Activated naive CD4-positive, alpha-beta T cell treated with anti-CD3 and anti-CD28 coated beads for 36 hours (primary cell): ENCODE results near the gene DNAH8. TPM values are rescaled to one million over a fixed set of nuclear protein-coding genes. Genes with fewer than 3 reads are reported as not detected.

ENCODE experiments used
- CTCF ChIA-PET: fragments of 350-600 bp; sonication (Branson Sonifier 250); formaldehyde crosslinking; loops from one replicate; lab custom pipeline; 2021; ENCODE audit warnings: antibody characterized with exemption; lab: Charles Lee
- DNase-seq: peaks from one replicate; pipeline ENCODE4 v3.0.0-alpha.2; 2020
- H3K27ac Mint-ChIP-seq: one replicate; pipeline ENCODE4 v1.8.0; 2021; ENCODE audit warnings: mild to moderate bottlenecking, mixed read lengths
- H3K27me3 Mint-ChIP-seq: one replicate; pipeline ENCODE4 v1.8.0; 2021; ENCODE audit warnings: low read depth, mixed read lengths
- H3K36me3 Mint-ChIP-seq: one replicate; pipeline ENCODE4 v1.8.0; 2021; ENCODE audit warnings: low read depth, mixed read lengths
- H3K4me1 Mint-ChIP-seq: one replicate; pipeline ENCODE4 v1.8.0; 2021; ENCODE audit warnings: low read depth, mixed read lengths
- H3K4me3 Mint-ChIP-seq: one replicate; pipeline ENCODE4 v1.8.0; 2021; ENCODE audit warnings: mild to moderate bottlenecking, moderate library complexity, mixed read lengths
- H3K9me3 Mint-ChIP-seq: one replicate; pipeline ENCODE4 v1.8.0; 2021; ENCODE audit warnings: mixed read lengths
- intact Hi-C: fragments of 100-400 bp; cut with micrococcal nuclease; formaldehyde crosslinking; loops from one replicate; pipeline ENCODE4 v1.15.1; 2023
- total RNA-seq, 2 experiments: library from RNA; stranded (reverse); gene quantifications; one replicate each; pipeline ENCODE4 v1.2.3, GENCODE V29; 2021

DNAH8 gene
- total RNA-seq, 2 experiments from 2014 or later, result 0.07 to 0.15 TPM

GRCh38 chr6:39072830-39073229, 357.7 kb downstream of the DNAH8 start:
- H3K9me3 Mint-ChIP-seq, result no peaks in the 10 kb centered on the region
- intact Hi-C loops, result no loop called here
- no peak for DNase-seq
- CTCF ChIA-PET, result interaction anchor here (1.2 kb wide), 1 partner anchor 43 kb away, joined by 4 read pairs; no protein-coding TSS in a partner anchor
- no peak overlapping the region for H3K4me3 Mint-ChIP-seq
- H3K4me1 Mint-ChIP-seq, result no peaks in the 10 kb centered on the region
- H3K27ac Mint-ChIP-seq, result no peak overlapping the region
- H3K27me3 Mint-ChIP-seq, result no peaks in the 10 kb centered on the region
- H3K36me3 Mint-ChIP-seq, result no peaks in the 10 kb centered on the region

- H3K9me3 Mint-ChIP-seq, result no peaks in the 10 kb centered on the region
- no peak overlapping the region for H3K27ac Mint-ChIP-seq
- H3K36me3 Mint-ChIP-seq, result no peaks in the 10 kb centered on the region
- DNase-seq, result no peak
- no peak overlapping the region for H3K4me3 Mint-ChIP-seq
- no peaks in the 10 kb centered on the region for H3K27me3 Mint-ChIP-seq
- CTCF ChIA-PET, result interaction anchor here (1.2 kb wide), 1 partner anchor 43 kb away, joined by 4 read pairs; no protein-coding TSS in a partner anchor
- H3K4me1 Mint-ChIP-seq, result no peaks in the 10 kb centered on the region
- intact Hi-C loops, result no loop called here
Measured at GRCh38 chr6:39073471-39074355, 358.6 kb downstream of the DNAH8 start.

GRCh38 chr6:39074486-39074885, 359.4 kb downstream of the DNAH8 start:
- CTCF ChIA-PET, result no interaction called here
- intact Hi-C loops, result no loop called here
- Mint-ChIP-seq H3K9me3 (no peaks in the 10 kb centered on the region), H3K4me3 (no peak overlapping the region), H3K27ac (no peak overlapping the region), H3K4me1 (no peaks in the 10 kb centered on the region), H3K36me3 (no peaks in the 10 kb centered on the region), H3K27me3 (no peaks in the 10 kb centered on the region)
- no peak for DNase-seq

DNA sequence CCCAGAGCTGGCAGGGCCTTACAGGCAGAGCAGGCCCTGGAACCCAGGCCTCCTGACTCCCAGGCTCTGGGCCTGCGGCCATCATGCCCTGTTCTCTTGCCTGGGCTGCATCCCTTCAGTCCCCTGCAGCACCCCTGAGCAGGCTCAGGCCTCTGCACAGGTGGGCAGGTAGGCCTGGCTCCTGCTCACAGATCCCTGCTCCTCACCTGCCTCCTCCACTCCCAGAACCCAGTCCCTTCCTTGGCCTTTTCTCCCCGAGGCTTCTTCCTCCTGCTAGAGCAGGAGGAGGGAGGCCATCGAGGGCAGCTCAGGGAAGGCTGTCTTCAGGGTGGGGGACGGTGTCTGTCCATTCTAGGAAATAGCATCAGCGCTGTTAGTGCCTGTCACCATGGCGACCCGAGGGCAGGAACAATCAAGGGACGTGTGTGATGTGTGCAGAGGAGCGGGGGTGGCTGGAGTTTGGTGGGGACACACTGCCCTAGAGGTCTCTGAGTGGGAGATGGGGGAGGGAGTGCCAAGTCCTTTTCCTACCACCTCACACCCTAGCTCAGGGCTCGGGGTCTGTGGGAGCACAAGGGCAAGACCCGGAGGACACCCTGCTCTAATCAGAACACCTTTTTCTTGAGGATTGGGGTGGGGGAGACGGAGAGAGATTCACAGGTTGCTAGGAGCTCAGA, 360.0 kb downstream of the DNAH8 start:
- no peak overlapping the region for H3K27ac Mint-ChIP-seq
- CTCF ChIA-PET, result interaction anchor here (1.1 to 1.2 kb wide), 2 partner anchors 34 to 228 kb away, joined by 3 read pairs; no protein-coding TSS in a partner anchor
- H3K4me1 Mint-ChIP-seq, result no peaks in the 10 kb centered on the region
- intact Hi-C loops, result no loop called here
- H3K27me3 Mint-ChIP-seq, result no peaks in the 10 kb centered on the region
- H3K9me3 Mint-ChIP-seq, result no peaks in the 10 kb centered on the region
- H3K4me3 Mint-ChIP-seq, result no peak overlapping the region
- H3K36me3 Mint-ChIP-seq, result no peaks in the 10 kb centered on the region
- DNase-seq, result no peak

DNA sequence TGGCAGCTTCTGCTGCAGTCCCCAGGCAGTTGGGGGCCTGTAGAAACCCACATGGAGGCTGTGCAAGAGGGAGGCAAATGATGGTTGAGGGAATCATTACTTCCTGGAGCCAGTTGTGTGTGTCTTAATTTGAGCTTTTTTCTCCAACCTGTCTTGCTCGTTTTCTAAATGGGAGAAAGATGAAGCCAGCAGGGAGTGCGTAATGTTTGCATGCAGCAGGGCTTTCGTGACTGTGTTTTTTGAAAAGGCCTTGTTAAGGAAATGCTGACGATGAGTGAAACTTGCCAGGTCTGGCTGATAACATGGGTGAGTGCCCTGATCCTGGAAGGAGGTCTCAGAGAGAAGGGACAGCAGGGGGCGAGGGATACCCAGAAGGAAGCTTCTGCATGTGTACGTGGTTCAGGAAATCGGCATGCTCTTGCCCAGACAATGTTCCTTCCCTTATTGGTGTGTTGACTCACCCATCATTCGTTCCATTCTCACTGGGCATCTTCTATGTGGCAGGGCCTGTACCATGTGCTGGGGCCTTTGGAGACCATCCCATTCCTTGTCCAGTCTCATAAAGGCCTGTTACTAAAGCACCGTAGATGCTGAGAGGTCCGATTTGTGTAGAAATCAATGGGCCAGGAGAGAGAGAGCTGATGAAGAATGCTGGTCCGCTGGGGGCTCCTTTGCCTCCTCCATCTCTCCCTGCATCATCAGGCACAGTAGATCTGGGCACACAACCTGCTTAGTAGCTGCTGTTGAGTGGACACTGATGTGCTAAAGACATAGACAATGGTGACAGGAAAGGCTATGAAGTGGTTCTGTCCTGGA, 360.9 kb downstream of the DNAH8 start:
- no peak overlapping the region for H3K27ac Mint-ChIP-seq
- H3K4me1 Mint-ChIP-seq, result no peaks in the 10 kb centered on the region
- CTCF ChIA-PET, result interaction anchor here (1.1 to 1.2 kb wide), 2 partner anchors 33 to 227 kb away, joined by 3 read pairs; no protein-coding TSS in a partner anchor
- intact Hi-C loops, result no loop called here
- no peaks in the 10 kb centered on the region for H3K36me3 Mint-ChIP-seq
- H3K27me3 Mint-ChIP-seq, result no peaks in the 10 kb centered on the region
- no peaks in the 10 kb centered on the region for H3K9me3 Mint-ChIP-seq
- DNase-seq, result no peak
- H3K4me3 Mint-ChIP-seq, result no peak overlapping the region

- no peak overlapping the region for H3K4me3 Mint-ChIP-seq
- no peak for DNase-seq
- CTCF ChIA-PET, result no interaction called here
- intact Hi-C loops, result no loop called here
- no peaks in the 10 kb centered on the region for H3K36me3 Mint-ChIP-seq
- no peaks in the 10 kb centered on the region for H3K9me3 Mint-ChIP-seq
- H3K4me1 Mint-ChIP-seq, result no peaks in the 10 kb centered on the region
- H3K27me3 Mint-ChIP-seq, result no peaks in the 10 kb centered on the region
- H3K27ac Mint-ChIP-seq, result no peak overlapping the region
Measured at GRCh38 chr6:39076623-39077535, 361.8 kb downstream of the DNAH8 start.

DNA sequence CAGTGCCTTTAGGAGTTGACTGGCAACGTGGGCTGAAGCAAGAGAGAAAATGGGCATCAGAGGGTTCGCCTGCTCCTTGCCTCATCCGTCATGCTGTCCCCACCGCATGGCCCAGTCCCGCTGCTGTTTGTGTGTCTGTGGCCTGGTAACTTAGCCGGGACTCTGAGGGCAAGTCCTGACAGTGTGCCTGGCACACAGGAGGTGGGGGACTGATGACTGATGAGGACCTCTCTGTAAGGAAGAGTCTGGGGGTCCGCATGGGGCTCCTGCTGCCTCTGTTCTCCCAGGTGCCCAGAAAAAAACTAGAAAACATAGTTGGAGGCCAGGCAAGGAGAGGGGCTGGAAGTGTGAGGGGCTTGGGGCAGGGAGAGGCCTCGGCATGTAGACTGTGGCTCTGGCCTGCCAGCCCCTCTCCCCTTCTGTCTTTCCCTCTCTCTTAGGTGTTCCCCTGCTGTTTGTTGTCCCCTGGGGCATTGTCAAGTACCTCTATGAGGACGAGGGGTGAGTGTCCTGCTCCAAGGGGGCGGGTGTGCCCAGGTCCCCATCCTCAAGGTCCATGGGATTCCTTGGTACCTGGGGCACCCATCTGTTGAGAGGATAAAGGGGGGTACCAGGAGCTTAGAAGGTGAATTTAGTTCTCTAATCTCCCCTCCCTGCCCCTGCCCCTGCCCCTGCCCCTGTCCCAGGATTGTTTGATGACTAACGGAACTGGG, 362.9 kb downstream of the DNAH8 start:
- Mint-ChIP-seq H3K4me3 (no peak overlapping the region), H3K36me3 (no peaks in the 10 kb centered on the region), H3K27me3 (no peaks in the 10 kb centered on the region), H3K27ac (no peak overlapping the region), H3K9me3 (no peaks in the 10 kb centered on the region), H3K4me1 (no peaks in the 10 kb centered on the region)
- intact Hi-C loops, result no loop called here
- no peak for DNase-seq
- CTCF ChIA-PET, result no interaction called here

DNA sequence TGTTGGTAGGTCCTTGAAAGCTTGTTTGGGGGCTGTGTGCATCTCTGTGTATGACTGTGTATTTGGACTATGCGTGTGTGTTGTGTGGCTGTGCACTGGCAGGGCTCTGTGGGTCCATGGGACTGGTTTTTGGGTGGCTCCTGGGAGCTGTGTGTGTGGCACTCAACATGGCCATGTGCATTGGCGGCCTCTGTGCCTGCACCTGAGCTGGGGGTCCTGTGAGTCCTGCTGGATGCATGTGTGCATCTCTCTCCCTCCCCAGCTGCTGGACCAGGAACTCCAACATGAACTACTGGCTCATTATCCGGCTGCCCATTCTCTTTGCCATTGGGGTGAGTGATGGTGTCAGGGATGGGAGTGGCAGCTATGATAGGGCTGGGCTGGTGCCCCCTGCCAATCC, 363.6 kb downstream of the DNAH8 start:
- CTCF ChIA-PET, result no interaction called here
- DNase-seq, result no peak
- no peaks in the 10 kb centered on the region for H3K4me1 Mint-ChIP-seq
- H3K9me3 Mint-ChIP-seq, result no peaks in the 10 kb centered on the region
- H3K27me3 Mint-ChIP-seq, result no peaks in the 10 kb centered on the region
- no peak overlapping the region for H3K27ac Mint-ChIP-seq
- intact Hi-C loops, result no loop called here
- H3K4me3 Mint-ChIP-seq, result no peak overlapping the region
- no peaks in the 10 kb centered on the region for H3K36me3 Mint-ChIP-seq

DNA sequence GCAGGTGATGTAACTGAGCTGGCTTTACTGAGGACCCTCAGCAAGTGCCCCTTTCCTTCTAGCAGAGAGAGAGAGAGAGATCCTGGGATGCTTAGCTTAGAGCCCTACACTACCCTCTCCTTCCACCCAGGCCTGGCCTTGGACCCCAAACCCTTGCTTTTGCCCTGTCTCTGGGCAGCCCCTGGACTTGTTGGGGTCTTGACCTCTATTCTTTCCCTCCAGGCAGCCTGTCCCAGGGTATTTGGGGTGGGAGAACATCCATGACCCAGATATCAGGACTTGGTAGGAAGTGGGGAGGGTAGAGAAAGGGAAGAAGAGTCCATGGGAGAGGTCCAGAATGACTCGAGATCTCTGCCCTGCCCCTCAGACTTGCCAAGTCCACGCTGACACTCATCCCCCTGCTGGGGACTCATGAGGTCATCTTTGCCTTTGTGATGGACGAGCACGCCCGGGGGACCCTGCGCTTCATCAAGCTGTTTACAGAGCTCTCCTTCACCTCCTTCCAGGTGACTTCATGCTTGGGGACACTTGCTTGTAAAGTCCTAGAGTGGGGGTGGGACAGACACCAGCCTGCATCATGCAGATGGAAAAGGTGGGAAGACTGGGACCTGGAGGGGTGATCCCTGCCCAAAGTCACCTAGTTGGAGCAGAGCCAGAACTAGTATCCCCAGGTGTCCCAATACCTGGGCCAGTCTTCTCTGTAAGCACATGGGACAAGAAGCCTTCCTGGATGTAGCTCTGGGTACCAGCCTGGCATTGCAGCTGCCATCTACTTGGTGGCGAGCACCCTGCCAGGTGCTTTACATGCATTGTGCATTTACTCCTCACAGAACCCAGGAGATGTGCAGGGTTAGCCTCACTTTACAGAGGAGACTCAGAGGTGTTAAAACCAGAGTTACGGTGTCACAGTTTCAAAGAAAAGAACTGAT, 364.4 kb downstream of the DNAH8 start:
- CTCF ChIA-PET, result interaction anchor here (0.5 kb wide), 1 partner anchor 76 kb away, joined by 3 read pairs; no protein-coding TSS in a partner anchor
- DNase-seq, result no peak

More for the DNA sequence above, 364.4 kb downstream of the DNAH8 start:
- peaks cover under 1% of the 10 kb centered on the region for H3K27me3 Mint-ChIP-seq
- no peak overlapping the region for H3K27ac Mint-ChIP-seq
- H3K4me1 Mint-ChIP-seq, result no peaks in the 10 kb centered on the region
- H3K4me3 Mint-ChIP-seq, result no peak overlapping the region
- H3K36me3 Mint-ChIP-seq, result no peaks in the 10 kb centered on the region
- no peaks in the 10 kb centered on the region for H3K9me3 Mint-ChIP-seq
- intact Hi-C loops, result no loop called here
